Mesendoderm (in vitro differentiated cells): ENCODE measurements around the gene DMBX1.

ENCODE experiments used
- DNase-seq: peaks from one replicate; pipeline ENCODE4 v3.0.0; 2013
- H2AK5ac ChIP-seq: 2 replicates; pipeline ENCODE4 v1.6.1; 2013; ENCODE audit warnings: low read length, inconsistent platforms
- H2BK120ac ChIP-seq: 2 replicates; pipeline ENCODE4 v1.6.1; 2013; ENCODE audit warnings: low read depth, mild to moderate bottlenecking, low read length, moderate library complexity, mixed read lengths
- H2BK15ac ChIP-seq: replicated peaks from 2 replicates; pipeline ENCODE4 v1.6.1; 2013; ENCODE audit warnings: low read depth, mild to moderate bottlenecking, moderate library complexity
- H2BK5ac ChIP-seq: 2 replicates; pipeline ENCODE4 v1.6.1; 2013; ENCODE audit warnings: low read length, inconsistent platforms
- H3K18ac ChIP-seq: 2 replicates; pipeline ENCODE4 v1.6.1; 2013; ENCODE audit warnings: mild to moderate bottlenecking, low read length, mixed read lengths
- H3K23ac ChIP-seq: one replicate; pipeline ENCODE4 v1.6.1; 2013; ENCODE audit warnings: low read length
- H3K27ac ChIP-seq: 2 replicates; pipeline ENCODE4 v1.5.1; 2013; ENCODE audit warnings: low read depth, mild to moderate bottlenecking, inconsistent platforms, low read length, moderate library complexity
- H3K27me3 ChIP-seq: 2 replicates; pipeline ENCODE4 v1.6.1; 2013; ENCODE audit warnings: low read length, control low read depth, mild to moderate bottlenecking, inconsistent platforms; ENCODE audit not compliant: insufficient read depth, poor library complexity
- H3K36me3 ChIP-seq: 2 replicates; pipeline ENCODE4 v1.6.1; 2013; ENCODE audit warnings: low read length, inconsistent platforms; ENCODE audit not compliant: control insufficient read depth, insufficient read depth
- H3K4ac ChIP-seq: one replicate; pipeline ENCODE4 v1.6.1; 2013; ENCODE audit warnings: low read depth, mild to moderate bottlenecking, low read length, moderate library complexity
- H3K4me1 ChIP-seq: 2 replicates; pipeline ENCODE4 v1.6.1; 2013; ENCODE audit warnings: low read depth, low read length, inconsistent platforms; ENCODE audit not compliant: control insufficient read depth
- H3K4me2 ChIP-seq: 2 replicates; pipeline ENCODE4 v1.6.1; 2013; ENCODE audit warnings: low read length
- H3K4me3 ChIP-seq: 2 replicates; pipeline ENCODE4 v1.5.1; 2013; ENCODE audit warnings: mild to moderate bottlenecking, low read length
- H3K56ac ChIP-seq: one replicate; pipeline ENCODE4 v1.6.1; 2013; ENCODE audit warnings: low read length
- H3K79me1 ChIP-seq: 2 replicates; pipeline ENCODE4 v1.6.1; 2013; ENCODE audit warnings: low read length, inconsistent platforms
- H3K79me2 ChIP-seq: 2 replicates; pipeline ENCODE4 v1.6.1; 2013; ENCODE audit warnings: mild to moderate bottlenecking, low read length; ENCODE audit not compliant: control insufficient read depth, insufficient read depth
- H3K9ac ChIP-seq: 2 replicates; pipeline ENCODE4 v1.6.1; 2013; ENCODE audit warnings: low read length, inconsistent platforms
- H4K5ac ChIP-seq: one replicate; pipeline ENCODE4 v1.6.1; 2013; ENCODE audit warnings: low read length
- H4K8ac ChIP-seq: one replicate; pipeline ENCODE4 v1.6.1; 2013; ENCODE audit warnings: low read depth, mild to moderate bottlenecking, control low read depth, low read length, moderate library complexity
- WGBS: extraction: QIAGEN DNeasy Blood & Tissue Kit; methylation state at CpG from one replicate; pipeline ENCODE4 v1.1.7; 2013; ENCODE audit warnings: low lambda C conversion rate, missing lambda C conversion rate; ENCODE audit not compliant: insufficient coverage; ENCODE audit errors: extremely low coverage; 5-methylcytosine and 5-hydroxymethylcytosine counted together

DMBX1 gene

DNA sequence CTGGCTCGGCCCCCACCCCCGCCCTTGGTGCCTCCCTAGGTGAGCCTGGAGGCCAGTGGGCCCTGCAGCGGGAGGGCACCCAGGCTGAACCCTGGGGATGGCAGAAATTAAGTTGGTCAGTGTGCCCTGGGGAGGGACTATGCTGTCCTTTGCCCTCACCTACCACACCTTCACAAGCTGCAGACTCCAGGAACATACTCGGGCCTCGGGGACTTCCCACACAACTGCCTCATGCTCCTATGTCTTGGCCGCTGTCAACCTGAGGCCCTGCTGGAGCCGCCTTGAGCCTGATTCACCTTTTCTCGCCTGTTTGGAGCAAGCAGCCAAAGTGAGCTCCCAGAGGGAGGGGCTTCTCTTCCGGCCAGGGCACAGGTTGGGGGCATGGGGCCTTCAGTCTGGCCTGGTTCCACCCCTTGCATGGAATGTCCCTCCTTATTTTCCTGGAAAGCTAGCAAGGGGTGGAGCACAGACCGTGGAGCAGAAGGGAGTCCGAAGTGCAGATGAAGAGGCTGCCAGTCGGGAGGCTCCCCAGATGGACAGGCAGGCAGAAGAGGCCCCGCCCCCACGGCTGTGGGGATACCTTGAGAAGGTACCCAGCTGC, 37.2 kb downstream of the DMBX1 start:
- H3K9ac ChIP-seq, result no peak overlapping the region
- H3K4me1 ChIP-seq, result peaks cover 16% of the 10 kb centered on the region
- DNase-seq, result peak; percentile 77
- no CpG with 5 or more reads among the region's 14 CpGs for WGBS
- H3K56ac ChIP-seq, result peak overlapping the region; percentile 64
- no peak overlapping the region for H4K5ac ChIP-seq
- peak overlapping the region; percentile 17 for H3K4me2 ChIP-seq
- H3K4me3 ChIP-seq, result no peak overlapping the region
- H3K23ac ChIP-seq, result no peak overlapping the region
- H2BK120ac ChIP-seq, result no peak overlapping the region
- H3K27me3 ChIP-seq, result peaks cover under 1% of the 10 kb centered on the region
- H2AK5ac ChIP-seq, result no peak overlapping the region
- H3K18ac ChIP-seq, result no peak overlapping the region
- H4K8ac ChIP-seq, result no peak overlapping the region
- H3K79me1 ChIP-seq, result no peaks in the 10 kb centered on the region
- H2BK5ac ChIP-seq, result no peak overlapping the region
- H2BK15ac ChIP-seq, result no peak overlapping the region
- H3K36me3 ChIP-seq, result no peaks in the 10 kb centered on the region
- no peak overlapping the region for H3K4ac ChIP-seq
- H3K79me2 ChIP-seq, result no peaks in the 10 kb centered on the region
- H3K27ac ChIP-seq, result no peak overlapping the region

DNA sequence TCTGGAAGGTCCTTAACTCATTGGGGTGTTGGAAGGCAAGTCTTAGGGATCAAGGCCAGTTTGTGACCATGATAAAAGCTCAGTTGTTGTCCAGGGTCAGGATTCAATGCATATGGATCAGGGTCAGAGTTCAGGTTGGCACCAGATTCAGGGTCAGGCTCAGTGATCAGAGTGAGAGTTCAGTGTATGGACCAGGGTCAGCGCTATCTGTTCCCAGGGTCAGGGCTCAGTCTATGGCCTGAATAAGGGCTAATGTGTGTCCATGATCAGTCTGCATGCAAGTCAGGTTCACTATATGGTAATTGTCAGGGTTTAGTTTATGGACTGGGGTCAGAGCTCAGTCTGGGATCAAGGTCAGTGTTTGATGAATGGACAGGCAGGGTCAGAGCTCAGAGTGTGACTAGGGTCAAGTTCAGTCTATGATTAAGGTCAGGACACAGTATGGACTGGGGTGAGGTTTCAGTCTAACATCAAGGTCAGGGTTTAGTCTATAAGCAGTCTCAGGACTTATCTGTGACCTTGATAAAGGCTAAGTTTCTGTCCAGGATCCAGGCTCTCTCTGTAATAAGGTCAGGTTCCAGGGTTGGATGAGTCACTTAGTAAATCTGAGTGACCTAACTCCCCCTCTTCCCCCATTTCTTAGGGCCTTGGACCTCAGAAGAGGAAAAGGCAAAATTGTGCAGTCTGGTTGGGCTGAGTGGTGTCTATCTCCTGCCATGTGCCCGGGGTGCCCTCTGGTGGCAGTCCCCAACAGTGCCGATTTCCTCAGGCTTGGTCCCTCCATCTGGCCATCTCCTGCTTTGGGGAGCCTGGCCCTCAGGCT, 38.0 kb downstream of the DMBX1 start:
- Histone ChIP-seq H4K8ac (no peak overlapping the region), H3K4me1 (peaks cover 16% of the 10 kb centered on the region), H3K9ac (no peak overlapping the region), H2AK5ac (peak overlapping the region; percentile 54), H3K79me2 (no peaks in the 10 kb centered on the region), H3K4me3 (no peak overlapping the region), H3K18ac (no peak overlapping the region), H3K36me3 (no peaks in the 10 kb centered on the region), H2BK120ac (no peak overlapping the region), H2BK5ac (no peak overlapping the region), H3K23ac (no peak overlapping the region), H2BK15ac (no peak overlapping the region), H4K5ac (no peak overlapping the region), H3K4me2 (no peak overlapping the region), H3K27me3 (peaks cover 8% of the 10 kb centered on the region), H3K79me1 (no peaks in the 10 kb centered on the region), H3K27ac (no peak overlapping the region), H3K56ac (no peak overlapping the region), H3K4ac (no peak overlapping the region)
- WGBS, result no CpG with 5 or more reads among the region's 3 CpGs
- peak; percentile 74 for DNase-seq

DNA sequence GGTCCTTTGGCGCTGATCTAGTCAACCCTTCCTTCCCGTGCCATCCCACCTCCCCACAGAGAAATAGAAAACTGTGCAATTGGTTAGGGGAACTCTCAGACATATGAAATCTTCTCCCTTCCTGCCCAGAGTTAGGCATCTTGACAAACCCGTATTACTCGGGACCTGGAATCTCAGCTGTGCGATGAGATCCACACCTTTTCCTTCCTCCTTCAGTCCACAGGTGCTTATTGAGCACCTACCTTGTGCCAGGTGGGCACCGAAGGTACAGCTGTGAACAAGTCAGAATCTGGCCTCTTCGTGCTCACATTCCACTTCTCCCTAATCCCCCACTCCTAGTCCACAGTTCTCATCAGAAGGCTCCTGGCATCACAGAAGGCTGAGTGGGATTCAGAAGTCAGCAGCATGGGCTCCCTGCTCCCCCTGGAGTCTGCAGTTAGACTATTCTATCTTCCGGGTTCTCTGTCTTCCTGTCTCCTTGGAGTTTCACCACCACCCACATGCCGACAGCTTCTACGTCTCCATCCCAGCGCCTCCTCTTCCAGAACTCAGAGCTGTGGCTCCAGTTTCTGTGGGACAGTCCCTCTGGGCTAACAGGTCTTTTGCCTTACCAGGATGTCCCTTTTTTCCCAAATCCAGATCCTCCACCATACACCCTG, 38.8 kb downstream of the DMBX1 start:
- Histone ChIP-seq H3K27me3 (peaks cover 12% of the 10 kb centered on the region), H3K56ac (no peak overlapping the region), H2BK5ac (no peak overlapping the region), H3K27ac (no peak overlapping the region), H3K4me3 (no peak overlapping the region), H2BK120ac (no peak overlapping the region), H3K4ac (no peak overlapping the region), H3K36me3 (no peaks in the 10 kb centered on the region), H2AK5ac (no peak overlapping the region), H3K79me1 (no peaks in the 10 kb centered on the region), H3K4me2 (no peak overlapping the region), H3K79me2 (no peaks in the 10 kb centered on the region), H3K23ac (no peak overlapping the region), H2BK15ac (no peak overlapping the region), H3K4me1 (peaks cover 16% of the 10 kb centered on the region), H4K8ac (no peak overlapping the region), H3K18ac (no peak overlapping the region), H4K5ac (no peak overlapping the region), H3K9ac (no peak overlapping the region)
- no CpG with 5 or more reads among the region's 11 CpGs for WGBS
- no peak for DNase-seq

DNA sequence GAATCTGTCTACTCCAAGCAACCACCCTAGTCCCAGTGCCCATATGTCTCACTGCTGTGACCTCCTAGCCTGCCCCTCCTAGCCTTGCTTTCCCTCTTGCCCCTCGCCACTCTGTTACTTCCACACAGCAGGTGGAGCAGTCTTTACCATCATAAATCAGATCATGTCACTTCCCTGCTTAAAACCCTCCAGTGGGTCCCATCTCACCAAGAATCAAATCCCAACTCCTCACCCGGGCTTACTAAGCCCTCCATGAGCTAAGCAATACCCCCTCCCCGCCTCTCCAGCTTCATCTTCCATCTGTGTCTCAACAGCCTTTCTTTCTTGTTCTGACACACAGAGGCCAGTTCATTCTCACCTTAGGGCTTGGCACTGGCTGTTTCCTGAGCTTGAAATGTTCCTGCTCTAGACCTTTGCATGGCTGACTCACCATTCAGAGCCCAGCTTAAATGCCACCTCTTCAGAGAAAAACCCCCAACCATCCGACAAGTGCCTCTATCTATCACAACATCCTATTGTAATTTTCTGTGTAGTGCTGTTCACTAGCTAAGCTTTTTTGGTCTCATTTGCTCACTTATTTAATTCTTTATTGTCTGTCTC, 39.5 kb downstream of the DMBX1 start:
- Histone ChIP-seq H3K18ac (no peak overlapping the region), H4K5ac (no peak overlapping the region), H4K8ac (no peak overlapping the region), H2AK5ac (no peak overlapping the region), H3K27ac (no peak overlapping the region), H3K9ac (no peak overlapping the region), H3K56ac (no peak overlapping the region), H2BK15ac (no peak overlapping the region), H3K4me2 (no peak overlapping the region), H3K4ac (no peak overlapping the region), H3K79me1 (no peaks in the 10 kb centered on the region), H3K23ac (no peak overlapping the region), H3K79me2 (no peaks in the 10 kb centered on the region), H3K36me3 (no peaks in the 10 kb centered on the region), H3K4me1 (peaks cover 16% of the 10 kb centered on the region), H2BK120ac (no peak overlapping the region), H2BK5ac (no peak overlapping the region), H3K4me3 (no peak overlapping the region), H3K27me3 (peaks cover 18% of the 10 kb centered on the region)
- DNase-seq, result no peak
- WGBS, result no CpG with 5 or more reads among the region's 4 CpGs

DNA sequence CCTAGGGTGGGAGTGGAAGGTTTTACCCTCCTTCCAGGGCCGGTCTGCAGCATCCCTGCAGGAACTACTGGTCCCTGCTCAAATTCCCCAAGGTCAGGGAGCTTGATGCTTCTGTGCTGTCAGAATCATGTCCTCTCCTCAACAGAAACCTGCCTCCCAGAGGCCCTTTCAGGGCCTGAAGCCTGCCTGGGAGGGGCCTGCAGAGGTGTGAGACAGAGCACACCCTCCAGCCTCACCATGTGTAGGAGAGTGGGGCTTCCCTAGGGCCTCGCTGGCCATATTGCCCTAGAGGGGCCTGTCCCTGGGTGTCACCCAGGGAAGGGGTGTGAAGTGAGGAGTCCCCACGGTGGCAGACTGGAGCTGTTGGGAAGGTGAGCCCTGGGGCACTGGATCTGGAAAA, 40.7 kb downstream of the DMBX1 start:
- no CpG with 5 or more reads among the region's 3 CpGs for WGBS
- peaks cover 29% of the 10 kb centered on the region for H3K27me3 ChIP-seq

More for the DNA sequence above, 40.7 kb downstream of the DMBX1 start:
- H4K8ac ChIP-seq, result no peak overlapping the region
- no peak overlapping the region for H2AK5ac ChIP-seq
- H4K5ac ChIP-seq, result no peak overlapping the region
- no peak overlapping the region for H3K4me3 ChIP-seq
- DNase-seq, result peak; percentile 62
- no peak overlapping the region for H3K4me2 ChIP-seq
- H2BK5ac ChIP-seq, result no peak overlapping the region
- no peak overlapping the region for H3K23ac ChIP-seq
- no peak overlapping the region for H3K56ac ChIP-seq
- peaks cover 12% of the 10 kb centered on the region for H3K4me1 ChIP-seq
- no peak overlapping the region for H2BK120ac ChIP-seq
- no peaks in the 10 kb centered on the region for H3K36me3 ChIP-seq
- H3K27ac ChIP-seq, result no peak overlapping the region
- H3K79me1 ChIP-seq, result no peaks in the 10 kb centered on the region
- no peak overlapping the region for H3K4ac ChIP-seq
- no peak overlapping the region for H3K18ac ChIP-seq
- H3K9ac ChIP-seq, result peak overlapping the region; percentile 1
- H2BK15ac ChIP-seq, result no peak overlapping the region
- no peaks in the 10 kb centered on the region for H3K79me2 ChIP-seq
